Myocyte (in vitro differentiated cells): ENCODE results near the gene CASP7. TPM values are rescaled to one million over a fixed set of nuclear protein-coding genes. Genes with fewer than 3 reads are reported as not detected.

ENCODE experiments used
- DNase-seq: peaks from one replicate; pipeline ENCODE4 v3.0.0-alpha.2; 2012; ENCODE audit warnings: low read depth
- total RNA-seq: library from RNA; depleted of rRNA; stranded (reverse); fragments of >200 nt; gene quantifications from 2 replicates; pipeline ENCODE4 v1.2.3, GENCODE V29; 2014

Gene CASP7
- total RNA-seq, 1 donor from 2014 or later = 22.7 TPM

- DNase-seq = no peak
Observed at GRCh38 chr10:113711142-113711541, 31.4 kb downstream of the CASP7 start.

GRCh38 chr10:113712024-113712423, 32.3 kb downstream of the CASP7 start:
- DNase-seq = no peak

- DNase-seq = no peak
Observed at GRCh38 chr10:113712755-113713639, 33.3 kb downstream of the CASP7 start.

- no peak for DNase-seq
Observed at GRCh38 chr10:113713640-113713982, 33.9 kb downstream of the CASP7 start.

- no peak for DNase-seq
Observed at GRCh38 chr10:113716109-113716910, 36.6 kb downstream of the CASP7 start.

GRCh38 chr10:113718969-113719822, 39.5 kb downstream of the CASP7 start:
- DNase-seq = no peak

GRCh38 chr10:113720386-113720785, 40.7 kb downstream of the CASP7 start:
- DNase-seq = no peak

- DNase-seq = no peak
Observed at GRCh38 chr10:113732160-113732881, 52.6 kb downstream of the CASP7 start.

GRCh38 chr10:113732966-113733365, 53.3 kb downstream of the CASP7 start:
- DNase-seq = no peak

- no peak for DNase-seq
Observed at GRCh38 chr10:113733635-113734034, 53.9 kb downstream of the CASP7 start.

- no peak for DNase-seq
Observed at GRCh38 chr10:113735913-113736312, 56.2 kb downstream of the CASP7 start.

GRCh38 chr10:113736576-113736975, 56.9 kb downstream of the CASP7 start:
- DNase-seq = no peak

- DNase-seq = no peak
Observed at GRCh38 chr10:113739031-113739430, 59.3 kb downstream of the CASP7 start.

GRCh38 chr10:113739577-113739976, 59.9 kb downstream of the CASP7 start:
- no peak for DNase-seq

- no peak for DNase-seq
Observed at GRCh38 chr10:113740850-113741249, 61.1 kb downstream of the CASP7 start.

GRCh38 chr10:113742466-113742865, 62.8 kb downstream of the CASP7 start:
- no peak for DNase-seq

- no peak for DNase-seq
Observed at GRCh38 chr10:113743594-113743993, 63.9 kb downstream of the CASP7 start.

- DNase-seq = no peak
Observed at GRCh38 chr10:113745374-113745773, 65.7 kb downstream of the CASP7 start.

- peak; percentile 34 for DNase-seq
Observed at GRCh38 chr10:113746217-113746957, 66.7 kb downstream of the CASP7 start.

GRCh38 chr10:113751181-113751732, 71.5 kb downstream of the CASP7 start, which contains the start of gene PLEKHS1:
Gene PLEKHS1 (plus strand): TSS chr10:113751682. CDS start chr10:113755278, 3,596 bp downstream.
- DNase-seq = peak; percentile 56
